Panc1 (cell line): ENCODE data around the gene SLC7A1. TPM values are rescaled to one million over a fixed set of nuclear protein-coding genes. Genes with fewer than 3 reads are reported as not detected.

ENCODE experiments used
- ATAC-seq: fragments of 200-7000 bp; cut with Tn5 transposase; 2 replicates; pipeline ENCODE4 v1.9.1; 2020; ENCODE audit warnings: mild to moderate bottlenecking, moderate library complexity
- BruUV-seq: library from RNA; stranded (reverse); fragments of 400-500 nt; replicated peaks from 2 replicates; lab custom pipeline; 2021; lab: Mats Ljungman, UMichigan
- CTCF ChIA-PET: fragments of 300-600 bp; sonication (Branson Sonifier 250); formaldehyde crosslinking; loops from one replicate; lab custom pipeline; 2022; ENCODE audit warnings: antibody characterized with exemption; lab: Charles Lee
- POLR2A ChIA-PET: fragments of 300-600 bp; sonication (Branson Sonifier 250); formaldehyde crosslinking; loops from one replicate; lab custom pipeline; 2022; ENCODE audit warnings: antibody characterized with exemption; lab: Charles Lee
- DNase-seq: peaks from one replicate; pipeline ENCODE4 v3.0.0-alpha.2; 2010; ENCODE audit warnings: low read depth, low spot score
- H3K27ac ChIP-seq: 2 replicates; pipeline ENCODE4 v1.5.1; 2011; ENCODE audit warnings: mild to moderate bottlenecking, low read length, inconsistent platforms
- H3K27me3 ChIP-seq: fragments of 200-500 bp; sonication (Bioruptor generic); 2 replicates; pipeline ENCODE4 v1.6.0; 2014; ENCODE audit warnings: low read length, inconsistent platforms; ENCODE audit not compliant: control insufficient read depth, insufficient read depth
- H3K36me3 ChIP-seq: fragments of 200-500 bp; sonication (Bioruptor generic); 2 replicates; pipeline ENCODE4 v1.5.1; 2014; ENCODE audit warnings: inconsistent platforms, mild to moderate bottlenecking, low read length, moderate library complexity; ENCODE audit not compliant: control insufficient read depth, insufficient read depth
- H3K4me1 ChIP-seq: 2 replicates; pipeline ENCODE4 v1.5.1; 2011; ENCODE audit warnings: inconsistent platforms, mild to moderate bottlenecking, low read length, moderate library complexity; ENCODE audit not compliant: control insufficient read depth, insufficient read depth
- H3K4me3 ChIP-seq, 2 experiments: 2 replicates each; pipeline ENCODE4 v1.5.1; 2011 to 2012; ENCODE audit warnings: low read depth in 2 of 2, low read length in 2 of 2, mild to moderate bottlenecking in 2 of 2, inconsistent platforms in 1 of 2, moderate library complexity in 1 of 2
- H3K9me3 ChIP-seq: fragments of 200-500 bp; sonication (Bioruptor generic); 2 replicates; pipeline ENCODE4 v1.5.1; 2014; ENCODE audit warnings: low read depth, mild to moderate bottlenecking, inconsistent platforms, low read length, moderate library complexity; ENCODE audit not compliant: control insufficient read depth, insufficient read depth
- CTCF ChIP-seq: fragments of 450-650 bp; IDR thresholded peaks from 2 replicates; pipeline ENCODE4 v1.5.1; 2017; ENCODE audit warnings: mild to moderate bottlenecking
- POLR2AphosphoS5 ChIP-seq: IDR thresholded peaks from 2 replicates; pipeline ENCODE4 v1.6.1; 2012; ENCODE audit warnings: mild to moderate bottlenecking, low read depth, low read length, moderate library complexity
- REST ChIP-seq, 2 experiments: IDR thresholded peaks; 2 replicates each; pipeline ENCODE4 v1.6.1; 2011 to 2012; ENCODE audit warnings: low read depth in 2 of 2, control low read depth in 1 of 2, low read length in 1 of 2, mild to moderate bottlenecking in 1 of 2, moderate library complexity in 1 of 2; ENCODE audit not compliant: insufficient read depth in 1 of 2
- SIN3A ChIP-seq: IDR thresholded peaks from 2 replicates; pipeline ENCODE4 v1.6.1; 2012; ENCODE audit warnings: low read depth, mild to moderate bottlenecking, low read length, moderate library complexity, borderline replicate concordance; ENCODE audit not compliant: insufficient read depth
- TCF7L2 ChIP-seq: IDR thresholded peaks from 2 replicates; pipeline ENCODE4 v1.6.1; 2011; ENCODE audit warnings: mild to moderate bottlenecking, low read depth, low read length, inconsistent platforms
- in situ Hi-C: cut with HindIII; loops from 2 replicates; pipeline ENCODE4 v1.10.0; 2016; ENCODE audit warnings: low sequenced_read_pairs, low pct_unique_long_range_greater_than_20kb
- intact Hi-C: fragments of 100-400 bp; cut with micrococcal nuclease; formaldehyde crosslinking; loops from one replicate; pipeline ENCODE4 v1.10.0; 2022; ENCODE audit not compliant: unreplicated experiment
- total RNA-seq: library from RNA; stranded (reverse); gene quantifications from one replicate; pipeline ENCODE4 v1.2.1, GENCODE V29; 2021; ENCODE audit not compliant: unreplicated experiment

The SLC7A1 gene
- total RNA-seq, 1 experiment from 2014 or later, result 63.3 TPM

GRCh38 chr13:29530901-29531300, 64.6 kb downstream of the SLC7A1 start:
- in situ Hi-C loops, result no loop called here
- POLR2A ChIA-PET, result no interaction called here

DNA sequence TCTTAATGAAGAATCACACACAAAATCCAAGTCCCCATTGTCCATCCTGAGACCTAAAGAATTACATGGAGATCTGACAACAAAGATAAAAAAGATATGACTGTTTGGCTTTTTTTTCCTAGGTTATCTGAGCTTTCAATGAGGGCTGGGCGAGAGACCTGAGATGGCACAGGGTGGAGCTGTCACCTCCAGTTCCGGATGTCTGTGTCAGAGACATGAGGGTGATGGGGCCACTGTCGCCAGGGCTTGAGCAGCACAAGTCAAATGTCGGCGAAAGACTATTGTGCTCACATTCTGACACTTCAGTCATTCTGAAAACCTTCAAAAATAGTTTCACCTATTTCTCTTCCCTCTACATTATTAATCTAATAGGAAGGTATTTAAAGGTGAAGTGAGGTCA, 65.7 kb downstream of the SLC7A1 start:
- no peak overlapping the region for H3K27ac ChIP-seq
- no peaks in the 10 kb centered on the region for H3K4me1 ChIP-seq
- ChIA-PET CTCF (no interaction called here), POLR2A (no interaction called here)
- in situ Hi-C loops, result no loop called here
- intact Hi-C loops, result no loop called here
- DNase-seq (no peak), ATAC-seq (no peak)
- no peaks in the 10 kb centered on the region for H3K36me3 ChIP-seq
- no TSS peak for BruUV-seq
- TF ChIP-seq REST (IDR thresholded peaks at IDR 0.05; ENCODE audit: insufficient read depth in 1 of 2, low read depth in 2 of 2, low read length in 1 of 2) (no peak), TCF7L2 (no peak), SIN3A (no peak), POLR2AphosphoS5 (no peak), CTCF (no peak)
- no peak overlapping the region for H3K4me3 ChIP-seq
- no peaks in the 10 kb centered on the region for H3K9me3 ChIP-seq
- no peaks in the 10 kb centered on the region for H3K27me3 ChIP-seq

More at GRCh38 chr13:29530901-29531300, 64.6 kb downstream of the SLC7A1 start:
- TF ChIP-seq TCF7L2 (no peak), REST (IDR thresholded peaks at IDR 0.05; ENCODE audit: insufficient read depth in 1 of 2, low read depth in 2 of 2, low read length in 1 of 2) (no peak), SIN3A (no peak), CTCF (no peak), POLR2AphosphoS5 (no peak)
- no peak for ATAC-seq
- Histone ChIP-seq H3K9me3 (no peaks in the 10 kb centered on the region), H3K27ac (no peak overlapping the region), H3K27me3 (no peaks in the 10 kb centered on the region), H3K36me3 (no peaks in the 10 kb centered on the region), H3K4me1 (no peaks in the 10 kb centered on the region), H3K4me3 (no peak overlapping the region)
- CTCF ChIA-PET, result no interaction called here
- no peak for DNase-seq
- intact Hi-C loops, result no loop called here
- BruUV-seq, result no TSS peak
